D721Med (cell line): ENCODE measurements around the gene TMEM89.

Experiments
- DNase-seq: peaks from one replicate; pipeline ENCODE4 v3.0.0; 2011; ENCODE audit warnings: low spot score; ENCODE audit not compliant: insufficient read length
- FAIRE-seq: peaks from 2 replicates; lab custom pipeline; 2011; peaks lifted over from hg19 to GRCh38; lab: Jason Lieb, UNC
- TF ChIP-seq, protein P1 (sequence below): IDR thresholded peaks from 2 replicates; pipeline ENCODE4 v1.5.1; 2012; ENCODE audit warnings: mild to moderate bottlenecking, control low read depth; ENCODE audit not compliant: insufficient read depth; ENCODE audit errors: missing control alignments

TMEM89 gene

DNA sequence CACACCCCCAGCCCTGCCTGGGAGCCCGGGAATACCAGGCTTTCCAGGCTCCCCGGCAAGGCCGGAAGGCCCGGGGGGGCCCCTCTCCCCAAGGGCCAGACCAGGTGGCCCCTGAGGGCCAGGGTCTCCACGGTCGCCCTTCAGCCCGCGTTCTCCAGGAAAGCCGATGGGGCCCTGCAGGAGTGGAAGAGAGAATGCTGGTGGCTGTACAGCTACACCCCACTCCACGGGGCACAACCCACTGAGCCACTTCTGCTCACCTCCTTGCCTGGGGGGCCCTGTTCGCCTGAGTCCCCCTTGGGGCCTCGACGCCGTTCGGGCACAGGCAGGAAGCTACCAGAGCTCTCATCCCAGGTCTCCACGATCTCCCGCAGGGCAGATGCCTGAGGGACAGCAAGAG lies 46.2 kb downstream of the TMEM89 start:
- TF ChIP-seq, protein P1, sequence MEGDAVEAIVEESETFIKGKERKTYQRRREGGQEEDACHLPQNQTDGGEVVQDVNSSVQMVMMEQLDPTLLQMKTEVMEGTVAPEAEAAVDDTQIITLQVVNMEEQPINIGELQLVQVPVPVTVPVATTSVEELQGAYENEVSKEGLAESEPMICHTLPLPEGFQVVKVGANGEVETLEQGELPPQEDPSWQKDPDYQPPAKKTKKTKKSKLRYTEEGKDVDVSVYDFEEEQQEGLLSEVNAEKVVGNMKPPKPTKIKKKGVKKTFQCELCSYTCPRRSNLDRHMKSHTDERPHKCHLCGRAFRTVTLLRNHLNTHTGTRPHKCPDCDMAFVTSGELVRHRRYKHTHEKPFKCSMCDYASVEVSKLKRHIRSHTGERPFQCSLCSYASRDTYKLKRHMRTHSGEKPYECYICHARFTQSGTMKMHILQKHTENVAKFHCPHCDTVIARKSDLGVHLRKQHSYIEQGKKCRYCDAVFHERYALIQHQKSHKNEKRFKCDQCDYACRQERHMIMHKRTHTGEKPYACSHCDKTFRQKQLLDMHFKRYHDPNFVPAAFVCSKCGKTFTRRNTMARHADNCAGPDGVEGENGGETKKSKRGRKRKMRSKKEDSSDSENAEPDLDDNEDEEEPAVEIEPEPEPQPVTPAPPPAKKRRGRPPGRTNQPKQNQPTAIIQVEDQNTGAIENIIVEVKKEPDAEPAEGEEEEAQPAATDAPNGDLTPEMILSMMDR = no peak
- no peak for DNase-seq
- no peak for FAIRE-seq

DNA sequence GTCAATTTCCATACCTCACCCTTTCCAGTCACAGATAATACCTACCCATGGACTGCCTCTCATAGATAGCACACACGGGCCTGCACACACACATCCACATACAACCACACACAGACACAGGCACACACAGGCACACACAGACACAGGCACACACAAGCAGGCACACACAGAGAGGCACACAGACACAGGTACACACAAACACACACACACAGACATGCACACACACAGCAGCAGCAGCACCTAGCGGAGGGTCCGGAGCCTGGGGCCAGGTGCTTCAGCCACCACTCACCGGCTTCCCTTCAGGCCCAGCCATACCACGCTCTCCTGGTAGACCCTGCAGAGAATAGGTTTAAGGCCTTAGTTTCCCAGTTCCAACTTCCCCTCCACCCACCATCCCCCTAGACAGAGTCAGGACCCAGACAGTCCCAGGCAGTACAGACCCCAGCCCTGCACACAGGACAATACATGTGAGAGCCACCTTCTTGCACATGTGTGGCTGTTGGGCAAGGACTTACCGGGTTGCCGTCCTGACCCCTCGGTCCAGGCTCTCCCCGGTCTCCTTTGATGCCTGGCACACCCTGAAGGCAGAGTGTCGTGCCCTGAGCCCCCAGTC lies 47.5 kb downstream of the TMEM89 start:
- FAIRE-seq (no peak), DNase-seq (no peak)
- TF ChIP-seq, protein P1 = no peak

DNA sequence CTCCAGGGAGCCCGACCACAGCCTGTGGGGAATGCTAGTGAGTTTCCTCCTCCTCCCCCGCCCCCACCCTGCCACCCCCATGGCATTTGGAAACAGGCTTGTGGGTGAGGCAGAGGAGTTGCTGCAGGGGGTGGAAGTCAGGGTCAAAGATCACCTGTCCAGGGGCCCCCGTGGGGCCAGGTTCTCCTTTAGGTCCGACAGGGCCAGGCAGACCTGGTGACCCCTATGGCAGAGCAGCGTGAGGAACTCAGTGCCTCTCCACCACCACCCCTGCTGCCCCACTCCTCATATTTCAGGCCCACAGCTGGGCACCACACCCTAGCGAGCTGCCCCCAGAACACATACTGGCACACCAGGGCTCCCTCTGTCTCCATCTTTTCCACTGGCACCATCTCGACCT lies 49.1 kb downstream of the TMEM89 start:
- FAIRE-seq (no peak), DNase-seq (no peak)
- TF ChIP-seq, protein P1 = no peak

DNA sequence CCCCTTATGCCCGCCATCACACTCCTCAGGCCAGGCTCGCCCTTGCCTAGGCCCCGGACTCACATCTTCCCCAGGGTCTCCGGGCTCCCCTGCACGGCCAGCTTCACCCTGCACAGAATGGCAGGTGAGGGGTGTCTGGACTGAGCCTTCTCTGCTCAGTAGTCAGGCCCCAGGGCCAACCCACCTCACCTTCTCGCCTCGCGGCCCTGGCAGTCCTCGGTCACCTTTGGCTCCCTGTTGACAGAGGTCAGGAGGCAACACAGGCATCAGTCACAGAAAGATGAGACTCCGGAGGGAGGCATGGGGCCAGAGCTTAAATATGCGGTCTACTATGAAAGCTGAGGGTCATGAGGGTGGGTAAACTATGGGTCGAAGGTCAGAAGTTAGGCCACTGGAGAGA lies 49.6 kb downstream of the TMEM89 start:
- no peak for DNase-seq
- TF ChIP-seq, protein P1 = no peak
- no peak for FAIRE-seq
